Vagina (tissue), 2 donors: Measurements from ENCODE around the gene RPS6KA1. TPM values are rescaled to one million over a fixed set of nuclear protein-coding genes. Genes with fewer than 3 reads are reported as not detected.
"Not testable (repeated sequence)": the region's sequence is repeated elsewhere in the genome, so short reads cannot be mapped to it uniquely, and the experiment has no call there.

ENCODE experiments used
- DNase-seq, 2 donors: peaks; one replicate each; pipeline ENCODE4 v3.0.0-alpha.2; 2017; ENCODE audit errors: extremely low spot score in 2 of 2
- H3K27ac ChIP-seq: fragments of 200-600 bp; sonication (generic); one replicate; pipeline ENCODE4 v1.5.1; 2019
- H3K27me3 ChIP-seq: fragments of 200-600 bp; sonication (generic); one replicate; pipeline ENCODE4 v1.5.1; 2019
- H3K36me3 ChIP-seq, 2 donors: fragments of 200-600 bp; sonication (generic); one replicate each; pipeline ENCODE4 v1.5.1; 2017 to 2019
- H3K4me1 ChIP-seq: fragments of 200-600 bp; sonication (generic); one replicate; pipeline ENCODE4 v1.5.1; 2019
- H3K4me3 ChIP-seq, 2 donors: fragments of 200-600 bp; sonication (generic); 1 replicate in 1 of 2; 2 replicates in 1 of 2; pipeline ENCODE4 v1.5.1; 2016 to 2019
- H3K9me3 ChIP-seq: fragments of 200-600 bp; sonication (generic); one replicate; pipeline ENCODE4 v1.5.1; 2019
- CTCF ChIP-seq, 3 experiments: fragments of 450-650 bp in 2 of 3; fragments of 200-600 bp in 1 of 3; sonication (generic) in 1 of 3; IDR thresholded peaks; one replicate each; pipeline ENCODE4 v1.5.1; 2017 to 2019; ENCODE audit warnings: antibody characterized with exemption in 3 of 3, mild to moderate bottlenecking in 2 of 3, moderate library complexity in 2 of 3
- POLR2A ChIP-seq, 2 donors: fragments of 450-650 bp; IDR thresholded peaks; one replicate each; pipeline ENCODE4 v1.6.1; 2017; ENCODE audit warnings: antibody characterized with exemption in 2 of 2, mild to moderate bottlenecking in 2 of 2, moderate library complexity in 2 of 2
- POLR2AphosphoS5 ChIP-seq, 2 donors: sonication (generic); formaldehyde crosslinking; IDR thresholded peaks; one replicate each; pipeline ENCODE4 v1.9.0; 2017; ENCODE audit warnings: antibody characterized with exemption in 2 of 2, mild to moderate bottlenecking in 2 of 2, low read depth in 1 of 2; ENCODE audit not compliant: insufficient read depth in 1 of 2
- intact Hi-C: fragments of 100-400 bp; cut with DNase I; formaldehyde crosslinking; loops from one replicate; pipeline ENCODE4 v1.15.1; 2023
- total RNA-seq: library from RNA; depleted of rRNA; stranded (reverse); fragments of >200 nt; gene quantifications from one replicate; pipeline ENCODE4 v1.2.3, GENCODE V29; 2016

The RPS6KA1 gene
- total RNA-seq, 1 donor from 2014 or later, result 22.8 TPM

- Histone ChIP-seq H3K9me3 (no peaks in the 10 kb centered on the region), H3K4me1 (no peaks in the 10 kb centered on the region), H3K27ac (no peak overlapping the region), H3K36me3 (no peaks in the 10 kb centered on the region), H3K27me3 (no peaks in the 10 kb centered on the region), H3K4me3 (no peak overlapping the region)
- no peak for DNase-seq
- TF ChIP-seq POLR2A (IDR thresholded peaks at IDR 0.05), result no peak
- no peak for TF ChIP-seq CTCF (IDR thresholded peaks at IDR 0.05)
- TF ChIP-seq POLR2AphosphoS5 (IDR thresholded peaks at IDR 0.05; ENCODE audit: insufficient read depth in 1 of 2, low read depth in 1 of 2), result no peak
- intact Hi-C loops, result no loop called here
Measured at GRCh38 chr1:26493938-26494337, 35.6 kb upstream of the RPS6KA1 start.

GRCh38 chr1:26496861-26497260 is 32.7 kb upstream of the RPS6KA1 start:
- no peak for DNase-seq
- no peaks in the 10 kb centered on the region for H3K9me3 ChIP-seq

DNA sequence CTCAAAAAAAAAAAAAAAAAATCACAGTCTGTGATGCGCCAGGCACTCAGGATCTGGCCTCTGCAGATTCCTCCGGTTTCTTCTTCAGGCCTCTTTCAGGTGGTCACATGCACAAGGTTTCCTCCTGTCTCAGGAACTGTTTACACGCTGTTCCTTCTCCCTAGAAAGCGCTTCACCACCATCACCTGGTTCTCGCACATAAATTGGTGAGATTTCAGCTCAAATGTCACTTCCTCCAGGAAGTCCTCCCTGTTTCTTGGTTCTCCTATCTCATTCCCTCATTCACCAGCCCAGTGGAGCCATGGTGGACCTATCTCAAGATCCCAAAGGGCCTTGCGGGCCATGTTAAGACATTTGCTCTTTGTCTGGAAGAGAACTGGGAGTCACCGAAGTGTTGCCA is 30.7 kb upstream of the RPS6KA1 start:
- Histone ChIP-seq H3K27me3 (no peaks in the 10 kb centered on the region), H3K4me1 (no peaks in the 10 kb centered on the region), H3K27ac (no peak overlapping the region), H3K9me3 (no peaks in the 10 kb centered on the region), H3K36me3 (no peaks in the 10 kb centered on the region), H3K4me3 (no peak overlapping the region)
- no peak for DNase-seq
- intact Hi-C loops, result no loop called here
- TF ChIP-seq POLR2A (IDR thresholded peaks at IDR 0.05) (no peak), CTCF (IDR thresholded peaks at IDR 0.05) (no peak), POLR2AphosphoS5 (IDR thresholded peaks at IDR 0.05; ENCODE audit: insufficient read depth in 1 of 2, low read depth in 1 of 2) (no peak)

More at GRCh38 chr1:26496861-26497260, 32.7 kb upstream of the RPS6KA1 start:
- Histone ChIP-seq H3K27ac (no peak overlapping the region), H3K36me3 (no peaks in the 10 kb centered on the region), H3K27me3 (no peaks in the 10 kb centered on the region), H3K4me1 (no peaks in the 10 kb centered on the region), H3K4me3 (no peak overlapping the region)
- intact Hi-C loops, result no loop called here
- TF ChIP-seq CTCF (IDR thresholded peaks at IDR 0.05), result no peak
- TF ChIP-seq POLR2AphosphoS5 (IDR thresholded peaks at IDR 0.05; ENCODE audit: insufficient read depth in 1 of 2, low read depth in 1 of 2), result no peak
- no peak for TF ChIP-seq POLR2A (IDR thresholded peaks at IDR 0.05)

- no peaks in the 10 kb centered on the region for H3K27me3 ChIP-seq
- no peaks in the 10 kb centered on the region for H3K4me1 ChIP-seq
- no peaks in the 10 kb centered on the region for H3K36me3 ChIP-seq
- peak overlapping the region; percentile 91 for H3K27ac ChIP-seq
- DNase-seq, result peak in 1 of 2 donors; percentile 88
- TF ChIP-seq POLR2AphosphoS5 (IDR thresholded peaks at IDR 0.05; ENCODE audit: insufficient read depth in 1 of 2, low read depth in 1 of 2), result peak in 1 of 2 donors; percentile 81
- TF ChIP-seq POLR2A (IDR thresholded peaks at IDR 0.05), result no peak
- TF ChIP-seq CTCF (IDR thresholded peaks at IDR 0.05), result no peak
- intact Hi-C loops, result no loop called here
- no peaks in the 10 kb centered on the region for H3K9me3 ChIP-seq
- H3K4me3 ChIP-seq, result peak overlapping the region; percentile 63 to 96
Measured at GRCh38 chr1:26500488-26501175, 28.9 kb upstream of the RPS6KA1 start.

- H3K27ac ChIP-seq, H3K4me1 ChIP-seq, H3K27me3 ChIP-seq, H3K9me3 ChIP-seq, DNase-seq, H3K36me3 ChIP-seq, H3K4me3 ChIP-seq, intact Hi-C loops: not testable (repeated sequence)
Measured at GRCh38 chr1:26510711-26511110, 18.9 kb upstream of the RPS6KA1 start.

GRCh38 chr1:26515836-26516235 is 13.7 kb upstream of the RPS6KA1 start:
- H3K4me3 ChIP-seq, H3K36me3 ChIP-seq, H3K9me3 ChIP-seq, H3K27ac ChIP-seq, DNase-seq, intact Hi-C loops, H3K27me3 ChIP-seq, H3K4me1 ChIP-seq: not testable (repeated sequence)
